Measurements from ENCODE around the gene ASB13.

GRCh38 chr10:5711642-5712041 lies 45.2 kb upstream of the ASB13 start:
- TF ChIP-seq EZH2 (IDR thresholded peaks at IDR 0.05; ENCODE audit: low read depth, unreplicated experiment) = no peak
- no peak for TF ChIP-seq POLR2AphosphoS5 (IDR thresholded peaks at IDR 0.05; ENCODE audit: low read depth)
- no peak for TF ChIP-seq CTCF (conservative IDR thresholded peaks at IDR 0.05; ENCODE audit: low read depth in 2 of 2)
- TF ChIP-seq REST (IDR thresholded peaks at IDR 0.05; ENCODE audit: unreplicated experiment) = no peak
- no peak for TF ChIP-seq ETS1 (IDR thresholded peaks at IDR 0.05)
- no peak for TF ChIP-seq EZH2phosphoT487 (IDR thresholded peaks at IDR 0.05; ENCODE audit: unreplicated experiment)
- no peak for TF ChIP-seq CREB1 (CRISPR knock-in tag; IDR thresholded peaks at IDR 0.05; ENCODE audit: low read depth)

Measured in GM23338 (cell line).